Measurements from ENCODE around the gene SRP14.
"Not testable (repeated sequence)": the region's sequence is repeated elsewhere in the genome, so short reads cannot be mapped to it uniquely, and the experiment has no call there.

The SRP14 gene

GRCh38 chr15:40014390-40014789 is 24.6 kb downstream of the SRP14 start:
- Histone ChIP-seq H3K9me3 (ENCODE audit: low read length) (peaks cover 29% of the 10 kb centered on the region), H3K27me3 (ENCODE audit: insufficient read depth, low read length) (no peaks in the 10 kb centered on the region), H3K4me3 (ENCODE audit: low read length) (no peak overlapping the region), H3K36me3 (ENCODE audit: insufficient read depth, low read length) (peaks cover 75% of the 10 kb centered on the region), H2AFZ (ENCODE audit: low read depth, low read length) (no peak overlapping the region), H3K4me1 (ENCODE audit: insufficient read depth, low read length) (peaks cover 2% of the 10 kb centered on the region)

GRCh38 chr15:40013372-40013771 is 25.6 kb downstream of the SRP14 start:
- H2AFZ ChIP-seq (ENCODE audit: low read depth, low read length); H3K4me1 ChIP-seq (ENCODE audit: insufficient read depth, low read length); H3K27me3 ChIP-seq (ENCODE audit: insufficient read depth, low read length); H3K4me3 ChIP-seq (ENCODE audit: low read length): not testable (repeated sequence)
- Histone ChIP-seq H3K36me3 (ENCODE audit: insufficient read depth, low read length) (peaks cover 77% of the 10 kb centered on the region), H3K9me3 (ENCODE audit: low read length) (peaks cover 25% of the 10 kb centered on the region)

GRCh38 chr15:40011303-40011702 is 27.7 kb downstream of the SRP14 start:
- Histone ChIP-seq H3K4me1 (ENCODE audit: insufficient read depth, low read length) (peaks cover 2% of the 10 kb centered on the region), H3K9me3 (ENCODE audit: low read length) (peaks cover 25% of the 10 kb centered on the region), H2AFZ (ENCODE audit: low read depth, low read length) (no peak overlapping the region), H3K27me3 (ENCODE audit: insufficient read depth, low read length) (no peaks in the 10 kb centered on the region), H3K36me3 (ENCODE audit: insufficient read depth, low read length) (peaks cover 83% of the 10 kb centered on the region), H3K4me3 (ENCODE audit: low read length) (no peak overlapping the region)

- H3K36me3 ChIP-seq (ENCODE audit: insufficient read depth, low read length) = peaks cover 83% of the 10 kb centered on the region
- peaks cover 25% of the 10 kb centered on the region for H3K9me3 ChIP-seq (ENCODE audit: low read length)
- no peak overlapping the region for H3K4me3 ChIP-seq (ENCODE audit: low read length)
- no peak overlapping the region for H2AFZ ChIP-seq (ENCODE audit: low read depth, low read length)
- H3K4me1 ChIP-seq (ENCODE audit: insufficient read depth, low read length) = peaks cover 2% of the 10 kb centered on the region
- no peaks in the 10 kb centered on the region for H3K27me3 ChIP-seq (ENCODE audit: insufficient read depth, low read length)
Observed at GRCh38 chr15:40010686-40011085, 28.3 kb downstream of the SRP14 start.

GRCh38 chr15:40008061-40008765 is 30.8 kb downstream of the SRP14 start:
- peaks cover 5% of the 10 kb centered on the region for H3K4me1 ChIP-seq (ENCODE audit: insufficient read depth, low read length)
- H3K4me3 ChIP-seq (ENCODE audit: low read length) = no peak overlapping the region
- peaks cover 7% of the 10 kb centered on the region for H3K9me3 ChIP-seq (ENCODE audit: low read length)
- peaks cover 88% of the 10 kb centered on the region for H3K36me3 ChIP-seq (ENCODE audit: insufficient read depth, low read length)
- no peak overlapping the region for H2AFZ ChIP-seq (ENCODE audit: low read depth, low read length)
- H3K27me3 ChIP-seq (ENCODE audit: insufficient read depth, low read length) = no peaks in the 10 kb centered on the region

- Histone ChIP-seq H3K27me3 (ENCODE audit: insufficient read depth, low read length) (no peaks in the 10 kb centered on the region), H3K4me3 (ENCODE audit: low read length) (no peak overlapping the region), H3K4me1 (ENCODE audit: insufficient read depth, low read length) (peaks cover 16% of the 10 kb centered on the region), H3K9me3 (ENCODE audit: low read length) (peaks cover 3% of the 10 kb centered on the region), H3K36me3 (ENCODE audit: insufficient read depth, low read length) (peaks cover 87% of the 10 kb centered on the region), H2AFZ (ENCODE audit: low read depth, low read length) (no peak overlapping the region)
Observed at GRCh38 chr15:40006646-40007045, 32.3 kb downstream of the SRP14 start.

GRCh38 chr15:40006003-40006402 is 33.0 kb downstream of the SRP14 start:
- no peaks in the 10 kb centered on the region for H3K27me3 ChIP-seq (ENCODE audit: insufficient read depth, low read length)
- H2AFZ ChIP-seq (ENCODE audit: low read depth, low read length) = no peak overlapping the region
- H3K4me3 ChIP-seq (ENCODE audit: low read length) = no peak overlapping the region
- H3K4me1 ChIP-seq (ENCODE audit: insufficient read depth, low read length) = peaks cover 14% of the 10 kb centered on the region
- H3K36me3 ChIP-seq (ENCODE audit: insufficient read depth, low read length) = peaks cover 86% of the 10 kb centered on the region
- no peaks in the 10 kb centered on the region for H3K9me3 ChIP-seq (ENCODE audit: low read length)

- H3K9me3 ChIP-seq (ENCODE audit: low read length) = no peaks in the 10 kb centered on the region
- peaks cover 75% of the 10 kb centered on the region for H3K36me3 ChIP-seq (ENCODE audit: insufficient read depth, low read length)
- H2AFZ ChIP-seq (ENCODE audit: low read depth, low read length) = no peak overlapping the region
- peaks cover 14% of the 10 kb centered on the region for H3K4me1 ChIP-seq (ENCODE audit: insufficient read depth, low read length)
- H3K4me3 ChIP-seq (ENCODE audit: low read length) = no peak overlapping the region
- H3K27me3 ChIP-seq (ENCODE audit: insufficient read depth, low read length) = no peaks in the 10 kb centered on the region
Observed at GRCh38 chr15:40003116-40003916, 35.7 kb downstream of the SRP14 start.

- Histone ChIP-seq H3K4me1 (ENCODE audit: insufficient read depth, low read length) (peaks cover 14% of the 10 kb centered on the region), H3K27me3 (ENCODE audit: insufficient read depth, low read length) (no peaks in the 10 kb centered on the region), H3K4me3 (ENCODE audit: low read length) (no peak overlapping the region), H3K9me3 (ENCODE audit: low read length) (no peaks in the 10 kb centered on the region), H2AFZ (ENCODE audit: low read depth, low read length) (no peak overlapping the region), H3K36me3 (ENCODE audit: insufficient read depth, low read length) (peaks cover 74% of the 10 kb centered on the region)
Observed at GRCh38 chr15:40002295-40002694, 36.7 kb downstream of the SRP14 start.

- Histone ChIP-seq H3K4me1 (ENCODE audit: insufficient read depth, low read length) (peaks cover 14% of the 10 kb centered on the region), H3K27me3 (ENCODE audit: insufficient read depth, low read length) (no peaks in the 10 kb centered on the region), H3K9me3 (ENCODE audit: low read length) (no peaks in the 10 kb centered on the region), H3K4me3 (ENCODE audit: low read length) (no peak overlapping the region), H3K36me3 (ENCODE audit: insufficient read depth, low read length) (peaks cover 61% of the 10 kb centered on the region), H2AFZ (ENCODE audit: low read depth, low read length) (no peak overlapping the region)
Observed at GRCh38 chr15:39999538-40000200, 39.3 kb downstream of the SRP14 start.

- no peaks in the 10 kb centered on the region for H3K9me3 ChIP-seq (ENCODE audit: low read length)
- H2AFZ ChIP-seq (ENCODE audit: low read depth, low read length) = no peak overlapping the region
- H3K27me3 ChIP-seq (ENCODE audit: insufficient read depth, low read length) = no peaks in the 10 kb centered on the region
- H3K36me3 ChIP-seq (ENCODE audit: insufficient read depth, low read length) = peaks cover 62% of the 10 kb centered on the region
- no peak overlapping the region for H3K4me3 ChIP-seq (ENCODE audit: low read length)
- H3K4me1 ChIP-seq (ENCODE audit: insufficient read depth, low read length) = peaks cover 14% of the 10 kb centered on the region
Observed at GRCh38 chr15:39998511-39999077, 40.4 kb downstream of the SRP14 start.

- Histone ChIP-seq H3K4me1 (ENCODE audit: insufficient read depth, low read length) (peaks cover 5% of the 10 kb centered on the region), H2AFZ (ENCODE audit: low read depth, low read length) (no peak overlapping the region), H3K4me3 (ENCODE audit: low read length) (no peak overlapping the region), H3K27me3 (ENCODE audit: insufficient read depth, low read length) (no peaks in the 10 kb centered on the region), H3K36me3 (ENCODE audit: insufficient read depth, low read length) (peaks cover 60% of the 10 kb centered on the region), H3K9me3 (ENCODE audit: low read length) (no peaks in the 10 kb centered on the region)
Observed at GRCh38 chr15:39997639-39998038, 41.3 kb downstream of the SRP14 start.

GRCh38 chr15:39997031-39997430 is 42.0 kb downstream of the SRP14 start:
- Histone ChIP-seq H3K36me3 (ENCODE audit: insufficient read depth, low read length) (peaks cover 60% of the 10 kb centered on the region), H3K4me3 (ENCODE audit: low read length) (no peak overlapping the region)

More at GRCh38 chr15:39997031-39997430, 42.0 kb downstream of the SRP14 start:
- H3K9me3 ChIP-seq (ENCODE audit: low read length) = no peaks in the 10 kb centered on the region
- H2AFZ ChIP-seq (ENCODE audit: low read depth, low read length) = no peak overlapping the region
- no peaks in the 10 kb centered on the region for H3K4me1 ChIP-seq (ENCODE audit: insufficient read depth, low read length)
- H3K27me3 ChIP-seq (ENCODE audit: insufficient read depth, low read length) = no peaks in the 10 kb centered on the region

All from neuron (in vitro differentiated cells).